Caco-2 (cell line): ENCODE results near the gene PCDH15. TPM values are rescaled to one million over a fixed set of nuclear protein-coding genes. Genes with fewer than 3 reads are reported as not detected.

Experiments
- BruUV-seq: library from RNA; stranded (reverse); fragments of 400-500 nt; replicated peaks from 2 replicates; lab custom pipeline; 2021; lab: Mats Ljungman, UMichigan
- CTCF ChIA-PET: fragments of 300-600 bp; sonication (Branson Sonifier 250); formaldehyde crosslinking; loops from one replicate; lab custom pipeline; 2022; ENCODE audit warnings: antibody characterized with exemption; lab: Charles Lee
- POLR2A ChIA-PET: fragments of 300-600 bp; sonication (Branson Sonifier 250); formaldehyde crosslinking; loops from one replicate; lab custom pipeline; 2022; ENCODE audit warnings: antibody characterized with exemption; lab: Charles Lee
- DNase-seq, 2 experiments: peaks; one replicate each; pipeline versions ENCODE4 v3.0.0 to v3.0.0-alpha.2; 2020 to 2022
- H3K27me3 ChIP-seq: replicated peaks from 2 replicates; pipeline ENCODE4 v1.6.0; 2011; ENCODE audit warnings: low read length; ENCODE audit not compliant: control insufficient read depth, insufficient read depth
- H3K36me3 ChIP-seq: 2 replicates; pipeline ENCODE4 v1.5.1; 2011; ENCODE audit warnings: low read length; ENCODE audit not compliant: control insufficient read depth, insufficient read depth
- H3K4me1 ChIP-seq: fragments of 250-450 bp; sonication (Bioruptor Pico); 2 replicates; pipeline ENCODE4 v1.5.1; 2020; ENCODE audit warnings: mild to moderate bottlenecking
- H3K4me3 ChIP-seq: 2 replicates; pipeline ENCODE4 v1.5.1; 2011; ENCODE audit warnings: low read depth, mild to moderate bottlenecking, control low read depth, low read length
- H3K9me3 ChIP-seq: fragments of 250-450 bp; sonication (Bioruptor Pico); 2 replicates; pipeline ENCODE4 v1.5.1; 2020; ENCODE audit warnings: mild to moderate bottlenecking, moderate library complexity
- H3K27ac Mint-ChIP-seq: one replicate; pipeline ENCODE4 v1.8.0; 2022; ENCODE audit warnings: mixed read lengths; ENCODE audit not compliant: unreplicated experiment
- H3K27me3 Mint-ChIP-seq: one replicate; pipeline ENCODE4 v1.8.0; 2022; ENCODE audit warnings: mixed read lengths; ENCODE audit not compliant: insufficient read depth, unreplicated experiment
- H3K36me3 Mint-ChIP-seq: one replicate; pipeline ENCODE4 v1.8.0; 2022; ENCODE audit warnings: mild to moderate bottlenecking, mixed read lengths; ENCODE audit not compliant: insufficient read depth, unreplicated experiment
- H3K4me1 Mint-ChIP-seq: one replicate; pipeline ENCODE4 v1.8.0; 2022; ENCODE audit warnings: low read depth, mixed read lengths; ENCODE audit not compliant: unreplicated experiment
- H3K4me3 Mint-ChIP-seq: one replicate; pipeline ENCODE4 v1.8.0; 2022; ENCODE audit warnings: mild to moderate bottlenecking, moderate library complexity, mixed read lengths; ENCODE audit not compliant: unreplicated experiment
- H3K9me3 Mint-ChIP-seq: one replicate; pipeline ENCODE4 v1.8.0; 2022; ENCODE audit warnings: mixed read lengths; ENCODE audit not compliant: unreplicated experiment
- intact Hi-C: fragments of 100-400 bp; cut with micrococcal nuclease; formaldehyde crosslinking; loops from one replicate; pipeline ENCODE4 v1.10.0; 2022; ENCODE audit not compliant: unreplicated experiment
- total RNA-seq: library from RNA; stranded (reverse); gene quantifications from 2 replicates; pipeline ENCODE4 v1.2.3, GENCODE V29; 2022
- TF ChIP-seq, protein P1 (sequence below), 2 experiments: fragments of 200-600 bp in 1 of 2; IDR thresholded peaks; 1 replicate in 1 of 2; 2 replicates in 1 of 2; pipeline versions ENCODE4 v1.5.1 to v1.8.0; 2011 to 2022; ENCODE audit warnings: antibody characterized with exemption in 1 of 2, control low read depth in 1 of 2, inconsistent platforms in 1 of 2, low read depth in 1 of 2, low read length in 1 of 2, mild to moderate bottlenecking in 1 of 2, moderate library complexity in 1 of 2; ENCODE audit not compliant: insufficient read depth in 1 of 2, severe bottlenecking in 1 of 2, unreplicated experiment in 1 of 2

PCDH15 gene
- total RNA-seq, 1 experiment from 2014 or later: 0.02 TPM

DNA sequence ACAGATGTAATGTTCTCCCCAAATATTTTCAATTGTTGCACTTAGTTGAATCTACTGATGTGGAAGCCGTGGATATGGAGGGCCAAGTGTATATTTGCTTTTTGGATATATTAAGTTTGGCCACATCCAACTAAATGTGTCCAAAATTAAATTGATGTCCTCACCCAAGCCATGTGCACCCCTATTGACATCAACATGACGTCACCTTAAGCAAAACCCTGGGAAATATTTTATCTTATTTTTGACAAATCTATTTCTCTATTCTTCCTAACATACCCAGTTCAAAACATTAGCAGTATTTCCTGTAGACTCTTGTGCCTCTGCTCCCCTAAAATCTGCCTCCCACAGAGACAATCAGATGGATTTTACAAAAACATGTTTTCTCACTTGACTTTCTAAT is 652.5 kb downstream of the PCDH15 start:
- no peak overlapping the region for H3K4me3 ChIP-seq
- intact Hi-C loops: no loop called here
- no TSS peak for BruUV-seq
- H3K36me3 ChIP-seq: no peaks in the 10 kb centered on the region
- Mint-ChIP-seq H3K4me1 (no peaks in the 10 kb centered on the region), H3K4me3 (no peak overlapping the region), H3K27me3 (no peaks in the 10 kb centered on the region), H3K9me3 (peaks cover 20% of the 10 kb centered on the region), H3K36me3 (no peaks in the 10 kb centered on the region), H3K27ac (no peak overlapping the region)
- no peak for DNase-seq
- ChIA-PET POLR2A (no interaction called here), CTCF (no interaction called here)
- no peaks in the 10 kb centered on the region for H3K9me3 ChIP-seq
- TF ChIP-seq, protein P1, sequence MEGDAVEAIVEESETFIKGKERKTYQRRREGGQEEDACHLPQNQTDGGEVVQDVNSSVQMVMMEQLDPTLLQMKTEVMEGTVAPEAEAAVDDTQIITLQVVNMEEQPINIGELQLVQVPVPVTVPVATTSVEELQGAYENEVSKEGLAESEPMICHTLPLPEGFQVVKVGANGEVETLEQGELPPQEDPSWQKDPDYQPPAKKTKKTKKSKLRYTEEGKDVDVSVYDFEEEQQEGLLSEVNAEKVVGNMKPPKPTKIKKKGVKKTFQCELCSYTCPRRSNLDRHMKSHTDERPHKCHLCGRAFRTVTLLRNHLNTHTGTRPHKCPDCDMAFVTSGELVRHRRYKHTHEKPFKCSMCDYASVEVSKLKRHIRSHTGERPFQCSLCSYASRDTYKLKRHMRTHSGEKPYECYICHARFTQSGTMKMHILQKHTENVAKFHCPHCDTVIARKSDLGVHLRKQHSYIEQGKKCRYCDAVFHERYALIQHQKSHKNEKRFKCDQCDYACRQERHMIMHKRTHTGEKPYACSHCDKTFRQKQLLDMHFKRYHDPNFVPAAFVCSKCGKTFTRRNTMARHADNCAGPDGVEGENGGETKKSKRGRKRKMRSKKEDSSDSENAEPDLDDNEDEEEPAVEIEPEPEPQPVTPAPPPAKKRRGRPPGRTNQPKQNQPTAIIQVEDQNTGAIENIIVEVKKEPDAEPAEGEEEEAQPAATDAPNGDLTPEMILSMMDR (IDR thresholded peaks at IDR 0.05; ENCODE audit: insufficient read depth in 1 of 2, low read depth in 1 of 2, low read length in 1 of 2, severe bottlenecking in 1 of 2, unreplicated experiment in 1 of 2): no peak
- H3K27me3 ChIP-seq: no peaks in the 10 kb centered on the region
- no peaks in the 10 kb centered on the region for H3K4me1 ChIP-seq

DNA sequence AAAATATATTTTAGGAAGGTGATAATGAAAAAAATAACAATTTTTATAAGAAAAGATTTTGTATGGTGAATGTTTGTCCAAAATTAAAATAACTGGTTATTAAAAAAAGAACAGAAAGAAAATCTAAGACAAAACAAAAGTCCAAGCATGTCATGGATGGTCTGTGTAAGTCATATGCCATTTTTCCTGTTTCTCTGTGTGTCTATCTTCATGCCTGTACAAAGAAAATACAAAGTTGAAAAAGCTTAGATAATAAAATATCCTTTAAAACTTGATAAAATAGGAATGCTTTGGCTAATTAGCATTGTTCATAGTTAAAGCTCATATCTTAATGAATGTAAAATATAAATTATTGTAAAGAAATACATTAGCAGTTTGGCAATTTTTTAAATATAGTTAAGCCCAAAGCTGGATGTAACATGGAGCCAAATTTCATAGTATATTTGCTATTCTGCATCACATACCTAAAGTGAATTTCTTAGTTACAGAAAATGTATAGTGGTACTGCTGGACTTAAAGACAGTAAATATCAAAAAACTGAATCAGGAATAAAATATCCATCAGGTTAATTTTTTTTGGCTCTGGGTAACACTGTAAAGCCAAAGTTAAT is 661.1 kb downstream of the PCDH15 start:
- Mint-ChIP-seq H3K4me1 (no peaks in the 10 kb centered on the region), H3K27me3 (no peaks in the 10 kb centered on the region), H3K36me3 (no peaks in the 10 kb centered on the region), H3K9me3 (peaks cover 47% of the 10 kb centered on the region), H3K27ac (no peak overlapping the region), H3K4me3 (no peak overlapping the region)
- Histone ChIP-seq H3K4me1 (no peaks in the 10 kb centered on the region), H3K4me3 (no peak overlapping the region), H3K36me3 (no peaks in the 10 kb centered on the region), H3K9me3 (peaks cover 19% of the 10 kb centered on the region), H3K27me3 (no peaks in the 10 kb centered on the region)
- CTCF ChIA-PET: no interaction called here
- BruUV-seq: no TSS peak
- POLR2A ChIA-PET: no interaction called here
- TF ChIP-seq, protein P1 (IDR thresholded peaks at IDR 0.05; ENCODE audit: insufficient read depth in 1 of 2, low read depth in 1 of 2, low read length in 1 of 2, severe bottlenecking in 1 of 2, unreplicated experiment in 1 of 2): no peak
- no peak for DNase-seq
- intact Hi-C loops: no loop called here

DNA sequence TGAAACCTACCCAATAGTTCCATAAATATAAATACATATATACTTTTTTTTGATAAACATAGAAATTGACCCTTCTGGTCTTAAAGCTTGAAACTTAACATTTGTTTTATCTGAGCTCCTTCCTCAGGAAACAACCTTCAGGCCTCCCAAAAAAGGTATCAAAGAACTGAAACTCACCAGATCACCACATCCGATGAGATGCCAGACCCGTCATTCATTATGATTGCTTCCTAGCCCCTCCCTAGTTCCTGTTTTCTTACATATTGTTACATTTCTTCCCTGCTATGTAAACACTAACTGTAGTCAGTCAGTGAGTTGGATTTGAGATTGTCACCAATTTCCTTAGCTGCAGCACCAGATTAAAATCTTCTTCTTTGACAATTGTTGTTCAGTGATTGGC is 663.6 kb downstream of the PCDH15 start:
- no peak for DNase-seq
- intact Hi-C loops: no loop called here
- no TSS peak for BruUV-seq
- H3K9me3 Mint-ChIP-seq: peaks cover 25% of the 10 kb centered on the region
- H3K4me3 Mint-ChIP-seq: no peak overlapping the region
- H3K4me3 ChIP-seq: no peak overlapping the region
- H3K27me3 ChIP-seq: no peaks in the 10 kb centered on the region
- ChIA-PET POLR2A (no interaction called here), CTCF (no interaction called here)
- H3K36me3 ChIP-seq: no peaks in the 10 kb centered on the region
- peaks cover 19% of the 10 kb centered on the region for H3K9me3 ChIP-seq
- H3K36me3 Mint-ChIP-seq: no peaks in the 10 kb centered on the region
- H3K27me3 Mint-ChIP-seq: no peaks in the 10 kb centered on the region
- H3K27ac Mint-ChIP-seq: no peak overlapping the region
- H3K4me1 ChIP-seq: no peaks in the 10 kb centered on the region
- H3K4me1 Mint-ChIP-seq: no peaks in the 10 kb centered on the region
- TF ChIP-seq, protein P1 (IDR thresholded peaks at IDR 0.05; ENCODE audit: insufficient read depth in 1 of 2, low read depth in 1 of 2, low read length in 1 of 2, severe bottlenecking in 1 of 2, unreplicated experiment in 1 of 2): no peak
